HG03175 (cell line): ENCODE results near the gene CALHM4.

Experiments
- ATAC-seq: cut with Tn5 transposase; IDR thresholded peaks from one replicate; pipeline ENCODE4 v1.9.1; 2021; ENCODE audit warnings: mild to moderate bottlenecking, moderate library complexity; ENCODE audit not compliant: unreplicated experiment

The CALHM4 gene

DNA sequence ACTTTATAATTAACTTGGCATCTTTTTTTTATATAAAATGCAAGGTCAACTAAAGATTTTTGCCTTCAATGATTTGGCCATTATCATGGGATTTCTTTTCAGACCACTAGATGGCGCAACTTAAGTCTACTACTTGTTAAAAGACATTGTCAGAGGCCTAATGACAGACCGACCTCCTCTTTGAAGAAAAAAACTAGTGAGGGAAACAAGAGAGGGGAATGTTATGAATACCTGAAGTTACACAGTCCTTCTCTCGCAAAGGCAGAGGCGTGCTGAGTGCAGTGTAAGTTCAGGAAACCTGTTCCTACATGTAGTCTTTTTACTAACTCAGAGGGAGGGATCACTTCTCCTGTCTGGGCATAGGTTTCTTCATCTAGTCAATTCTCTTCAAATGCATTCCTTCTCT is 17.3 kb upstream of the CALHM4 start:
- ATAC-seq, result peak; percentile 59

DNA sequence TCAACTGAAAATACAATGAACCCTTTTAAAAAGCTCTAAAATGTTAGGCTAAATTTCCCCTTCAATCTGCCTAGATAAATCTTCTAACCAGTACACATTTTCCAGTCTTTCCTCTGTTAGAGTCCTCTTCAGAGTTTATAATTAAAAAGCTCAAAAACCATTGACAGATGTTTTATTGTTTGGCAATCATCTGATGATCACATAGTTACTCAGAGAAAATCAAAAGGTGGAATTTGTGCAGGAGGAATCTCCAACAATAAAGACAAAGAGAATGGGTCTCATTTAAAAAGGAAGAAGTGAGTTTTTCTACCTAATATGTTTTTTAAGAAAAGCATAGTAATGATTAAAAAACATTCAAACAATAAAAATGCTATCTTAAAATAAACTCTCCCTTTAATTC is 11.1 kb upstream of the CALHM4 start:
- ATAC-seq, result no peak

DNA sequence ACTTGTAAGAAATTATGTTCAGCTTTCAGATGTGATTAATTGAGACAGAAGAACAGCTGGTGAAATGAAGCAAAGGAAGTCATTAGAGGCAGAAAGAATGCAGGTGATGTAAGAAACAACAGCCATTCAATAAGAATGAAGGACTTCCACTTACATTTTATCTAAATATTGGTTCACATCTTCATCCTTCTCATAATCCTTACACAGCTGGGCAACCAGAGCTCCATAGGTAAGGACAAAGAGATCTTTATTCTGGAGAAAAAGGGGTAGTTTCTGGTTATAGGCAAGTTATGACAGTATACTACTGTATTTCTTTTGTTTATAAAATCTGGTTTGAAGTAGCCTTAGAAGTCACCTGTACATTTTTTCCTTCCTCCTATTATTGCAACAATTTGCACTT is 10.4 kb upstream of the CALHM4 start:
- ATAC-seq, result no peak

DNA sequence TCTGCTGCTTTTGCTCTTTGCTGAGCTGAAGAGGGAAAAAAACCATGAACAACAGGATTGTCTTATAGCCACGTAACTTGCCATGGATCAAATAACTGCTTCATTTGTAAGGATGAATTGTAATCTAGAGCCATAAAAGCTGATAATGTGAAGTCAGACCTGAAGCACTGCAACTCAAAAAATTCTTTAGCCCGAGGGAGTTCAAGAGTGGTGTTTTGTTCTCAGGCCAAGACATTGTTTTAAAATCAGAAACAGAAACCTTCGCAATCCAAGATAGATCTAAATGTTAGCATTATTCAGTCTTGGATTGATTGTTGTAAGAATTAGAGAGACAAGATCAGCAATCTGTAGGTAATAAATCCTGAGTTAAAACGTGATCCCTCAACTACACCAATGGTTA is 7.9 kb upstream of the CALHM4 start, which contains the start of gene TRAPPC3L:
TSS of gene TRAPPC3L (minus strand) at position 34 of the 400 bp plus-strand sequence. CDS start 170 bp downstream, outside the sequence.
- no peak for ATAC-seq

DNA sequence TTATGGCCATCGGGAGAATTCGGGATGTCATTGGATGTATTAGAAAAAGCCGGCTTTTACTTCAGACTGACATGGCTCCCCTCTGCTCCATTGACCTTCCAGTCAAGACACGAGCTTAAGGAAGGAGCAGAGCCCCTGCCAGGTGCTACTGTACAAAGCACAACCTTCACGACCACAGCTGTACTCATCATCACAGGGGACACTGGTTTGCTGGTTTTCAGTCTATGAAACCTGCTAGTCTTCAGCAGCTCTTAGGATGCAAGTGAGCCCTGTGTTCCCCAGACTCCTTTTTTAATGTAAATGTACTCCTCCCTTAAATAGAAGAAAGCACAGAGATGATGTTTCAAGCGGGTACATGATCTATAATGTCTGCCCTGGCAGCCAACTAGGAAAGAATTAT is 6.2 kb upstream of the CALHM4 start:
- no peak for ATAC-seq

DNA sequence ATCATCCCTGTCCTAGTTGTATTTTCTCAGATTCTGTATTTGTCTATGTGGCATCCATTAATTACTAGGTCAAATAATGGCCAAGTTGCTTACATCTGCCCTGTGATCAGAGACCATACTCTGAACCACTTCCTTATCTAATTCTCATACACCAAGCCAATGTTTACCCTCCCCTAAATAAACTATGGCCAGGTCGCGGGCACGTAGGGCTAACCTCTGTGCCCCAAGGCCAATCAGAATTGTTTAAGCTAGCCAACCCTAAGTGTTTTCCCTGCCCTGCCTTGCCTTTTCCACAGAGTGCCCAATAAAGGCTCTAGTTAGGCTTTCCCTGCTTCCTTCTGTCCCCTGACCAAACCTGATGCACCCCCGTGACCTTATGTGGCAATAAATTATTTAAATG is 2.8 kb upstream of the CALHM4 start:
- ATAC-seq, result no peak

DNA sequence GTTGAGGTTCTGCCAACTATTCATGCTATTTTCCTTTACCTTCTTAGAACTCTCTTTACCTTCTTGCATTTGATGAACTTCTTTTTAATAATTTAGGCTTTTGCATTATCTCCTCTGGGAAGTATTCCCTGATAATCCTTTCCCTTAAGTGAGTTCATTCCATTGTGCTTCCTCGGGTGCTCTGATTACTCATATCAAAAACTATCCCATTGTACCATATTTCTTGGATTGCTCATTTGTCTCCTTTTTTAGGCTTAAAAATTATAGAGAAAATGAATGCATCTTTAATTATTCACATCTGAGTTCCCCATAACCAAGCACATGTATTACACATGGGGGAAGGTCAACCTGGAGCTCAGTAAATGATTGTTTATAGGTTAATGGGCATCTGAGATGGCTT is 2.5 kb downstream of the CALHM4 start:
- ATAC-seq, result no peak

DNA sequence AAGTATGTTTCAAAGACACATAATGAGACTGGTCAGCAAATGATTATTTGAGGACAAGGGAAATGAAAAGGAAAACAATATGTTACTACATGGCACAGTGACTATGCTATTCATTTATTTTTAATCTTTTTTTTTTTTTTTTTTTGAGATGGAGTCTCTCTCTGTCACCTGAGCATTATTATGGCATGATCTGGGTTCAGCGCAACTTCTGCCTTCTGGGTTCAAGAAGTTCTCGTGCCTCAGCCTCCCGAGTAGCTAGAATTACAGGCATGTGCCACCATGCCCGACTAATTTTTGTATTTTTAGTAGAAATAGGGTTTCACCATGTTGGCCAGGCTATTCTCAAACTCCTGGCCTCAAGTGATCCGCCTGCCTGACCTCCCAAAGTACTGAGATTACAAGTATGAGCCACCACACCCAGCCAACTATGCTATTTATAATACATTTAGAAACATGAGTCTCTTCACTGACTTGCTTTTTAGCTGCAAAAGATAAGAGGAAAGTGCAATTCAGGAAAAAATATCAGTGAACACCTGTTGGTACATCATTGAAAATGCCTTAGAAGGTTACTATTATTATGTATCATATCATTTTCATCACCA is 3.4 kb downstream of the CALHM4 start:
- no peak for ATAC-seq

DNA sequence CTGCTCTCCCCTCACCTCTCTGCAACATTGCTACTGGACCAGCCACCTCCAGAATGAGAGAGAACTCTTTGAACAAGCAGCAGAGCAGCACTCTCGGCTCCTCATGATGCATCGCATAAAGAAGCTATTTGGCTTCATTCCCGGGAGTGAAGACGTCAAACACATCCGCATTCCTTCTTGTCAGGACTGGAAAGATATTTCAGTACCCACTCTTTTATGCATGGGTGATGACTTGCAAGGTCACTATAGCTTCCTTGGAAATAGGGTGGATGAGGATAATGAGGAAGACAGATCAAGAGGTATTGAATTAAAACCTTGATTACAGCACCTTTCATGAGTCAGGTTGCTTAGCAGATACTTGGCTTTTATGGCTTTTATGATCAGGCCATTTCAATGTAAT is 4.3 kb downstream of the CALHM4 start:
- ATAC-seq, result no peak

DNA sequence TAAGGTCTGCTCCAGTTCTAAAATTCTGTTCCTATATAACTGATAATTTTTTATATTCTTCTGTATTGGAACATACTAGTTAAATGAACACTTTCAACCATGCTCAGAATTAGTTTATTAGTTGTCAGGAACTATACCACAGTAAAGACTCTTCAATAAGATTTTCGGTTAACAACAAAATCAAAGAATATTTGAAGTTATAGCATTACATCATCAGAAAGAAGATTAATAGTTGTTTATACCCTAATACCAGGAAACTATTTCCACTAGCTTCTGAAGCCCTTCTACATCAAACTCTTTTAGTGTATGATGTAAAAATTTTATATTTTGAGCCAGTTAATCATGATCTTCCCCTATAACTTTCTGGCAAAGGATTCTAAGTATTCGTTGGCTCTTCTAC is 6.6 kb downstream of the CALHM4 start:
- no peak for ATAC-seq

DNA sequence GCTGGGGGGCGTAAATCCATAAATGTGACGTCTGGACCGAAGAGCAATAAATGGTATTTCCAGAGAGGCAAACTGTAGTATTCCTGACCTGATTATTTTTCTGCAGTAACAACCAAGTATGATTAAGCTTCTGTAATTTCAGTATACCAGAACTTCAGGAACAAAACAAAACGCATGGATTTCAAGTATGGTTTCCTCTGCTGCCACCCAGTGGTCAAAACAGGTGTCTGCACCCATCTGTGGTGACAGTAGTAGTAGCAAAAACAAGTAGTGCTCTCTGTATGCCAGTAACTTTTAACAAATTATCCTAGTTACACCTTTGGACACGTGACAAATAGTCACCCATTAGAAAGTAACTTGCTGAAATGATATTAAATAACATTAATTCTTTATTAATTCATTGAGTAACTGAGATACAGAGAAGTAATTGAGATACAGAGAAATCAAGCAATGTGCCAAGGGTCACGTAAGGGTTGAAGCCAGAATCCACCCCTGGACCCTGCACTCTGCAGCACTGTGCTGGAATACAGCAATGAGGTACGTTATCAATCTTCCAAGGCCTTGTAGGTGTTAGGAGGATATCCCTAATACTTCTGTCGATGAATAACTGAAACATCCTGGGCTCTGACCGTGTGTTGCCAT is 7.9 kb downstream of the CALHM4 start:
- ATAC-seq, result peak; percentile 80

DNA sequence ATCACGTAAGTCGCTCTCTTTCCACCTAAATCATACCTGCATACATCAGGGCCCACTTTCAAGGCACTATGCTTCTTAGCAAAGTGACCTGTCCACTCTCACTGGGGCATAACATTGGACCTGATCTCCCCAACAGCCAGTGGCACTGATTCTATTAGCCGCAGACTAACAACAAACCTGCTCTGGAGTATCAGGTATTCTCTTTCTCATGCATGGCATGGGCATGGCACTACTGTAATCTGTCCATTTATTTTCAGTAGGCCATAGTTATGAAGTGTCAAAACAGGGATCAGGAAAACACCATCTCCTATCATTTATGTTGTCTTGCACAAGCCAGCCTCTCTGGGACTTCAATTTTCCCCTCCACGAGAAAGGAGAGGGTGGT is 8.5 kb downstream of the CALHM4 start:
- no peak for ATAC-seq

DNA sequence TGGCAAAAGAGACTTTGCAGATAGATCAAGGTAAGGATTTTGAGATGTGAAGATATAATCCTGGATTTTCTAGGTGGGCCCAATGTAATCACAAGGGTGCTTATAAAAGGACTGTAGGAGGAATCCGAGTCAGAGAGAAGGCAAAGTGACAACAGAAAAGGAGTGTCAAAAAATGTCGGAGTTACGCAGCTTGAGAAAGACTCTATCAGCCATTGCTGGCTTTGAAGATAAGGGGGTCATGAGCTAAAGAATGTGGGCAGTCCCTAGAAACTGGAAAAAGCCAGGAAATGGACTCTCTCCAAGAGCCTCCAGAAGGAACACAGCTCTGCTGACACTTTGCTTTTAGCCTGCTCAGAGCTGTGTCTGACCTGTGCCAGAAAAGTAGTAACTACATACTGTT is 9.1 kb downstream of the CALHM4 start:
- ATAC-seq, result no peak

DNA sequence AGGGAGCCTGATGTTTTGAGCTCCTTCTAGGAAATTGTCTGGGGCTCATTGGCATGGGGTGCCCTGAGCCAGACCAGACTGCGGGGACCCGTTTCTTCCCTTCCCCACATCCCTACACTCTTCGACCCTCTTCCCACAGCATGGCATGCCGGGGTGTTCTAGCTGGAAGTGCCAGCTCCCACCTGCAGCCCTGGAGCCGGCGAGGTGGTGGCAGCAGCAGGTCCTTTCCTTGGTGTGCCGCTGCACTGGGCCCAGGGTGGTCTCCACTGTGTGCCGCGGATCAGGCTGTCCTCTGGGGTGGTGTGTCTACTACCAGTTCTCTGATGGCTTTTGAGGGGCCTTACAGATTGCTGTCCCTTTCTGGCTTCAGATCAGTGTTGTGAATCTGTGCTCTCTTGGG is 10.3 kb downstream of the CALHM4 start:
- no peak for ATAC-seq

DNA sequence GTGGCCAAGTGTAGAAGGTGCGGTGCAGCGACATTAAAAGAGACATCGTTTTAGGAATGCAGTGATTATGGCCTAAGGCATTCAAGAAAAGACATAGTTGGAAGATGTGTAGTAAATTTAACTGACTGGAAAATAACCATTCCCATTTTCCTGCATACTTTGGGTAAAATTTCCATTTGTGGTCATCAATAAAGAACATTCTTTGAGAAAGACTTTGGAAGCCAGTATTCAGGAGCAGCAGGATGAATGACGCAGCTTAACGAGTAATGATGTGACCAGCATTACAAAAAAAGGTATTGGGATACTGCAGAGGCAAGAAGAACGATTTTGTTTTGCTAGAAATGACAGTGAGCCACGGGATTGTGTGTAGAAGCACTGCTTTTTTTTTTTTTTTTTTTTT is 10.8 kb downstream of the CALHM4 start:
- ATAC-seq, result no peak

DNA sequence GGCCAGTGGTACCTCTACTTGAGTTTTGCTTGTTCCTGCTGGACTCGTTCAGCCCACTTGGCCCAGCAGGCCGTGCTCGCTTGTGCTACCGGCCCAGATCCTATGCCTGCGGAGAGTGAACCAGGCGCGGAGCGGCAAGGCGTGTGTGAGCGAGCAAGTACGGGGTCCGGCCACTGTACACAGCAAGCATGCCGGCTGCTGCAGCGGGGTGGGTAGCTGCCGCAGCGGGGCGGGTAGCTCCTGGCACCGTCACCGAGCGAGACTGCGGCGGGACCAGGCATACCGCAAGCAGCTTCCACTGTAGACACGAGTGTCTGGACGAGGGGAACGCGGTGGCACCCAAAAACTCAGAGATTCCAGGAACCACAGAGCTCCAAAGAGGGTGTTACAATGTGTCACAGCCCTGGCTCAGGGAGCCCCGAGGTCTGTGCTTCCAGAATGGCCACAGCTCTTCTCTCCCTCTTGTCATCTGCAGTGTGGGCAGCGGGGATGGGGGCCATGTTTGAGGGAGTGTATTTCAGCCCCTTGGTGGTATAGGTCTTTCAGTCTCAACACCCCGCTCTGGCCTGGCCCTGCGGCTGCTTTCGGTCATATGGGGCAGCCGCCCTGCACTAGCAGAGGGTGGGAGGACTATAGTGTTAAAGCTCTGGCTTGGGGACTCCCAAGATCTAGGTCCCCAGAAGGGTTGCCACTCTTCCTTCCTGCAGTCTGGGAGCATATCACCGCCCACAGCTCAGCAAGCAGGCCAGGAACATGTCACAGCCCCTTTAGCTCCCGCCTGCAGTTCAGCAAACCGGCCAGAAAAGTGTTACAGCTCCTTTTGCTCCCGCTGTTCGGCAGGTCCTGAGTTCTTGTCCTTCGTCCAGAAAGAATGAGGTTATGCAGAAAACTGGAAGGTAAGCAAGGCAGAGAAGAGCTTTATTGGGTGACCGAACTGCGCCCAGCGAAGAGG is 11.6 kb downstream of the CALHM4 start:
- ATAC-seq, result no peak

DNA sequence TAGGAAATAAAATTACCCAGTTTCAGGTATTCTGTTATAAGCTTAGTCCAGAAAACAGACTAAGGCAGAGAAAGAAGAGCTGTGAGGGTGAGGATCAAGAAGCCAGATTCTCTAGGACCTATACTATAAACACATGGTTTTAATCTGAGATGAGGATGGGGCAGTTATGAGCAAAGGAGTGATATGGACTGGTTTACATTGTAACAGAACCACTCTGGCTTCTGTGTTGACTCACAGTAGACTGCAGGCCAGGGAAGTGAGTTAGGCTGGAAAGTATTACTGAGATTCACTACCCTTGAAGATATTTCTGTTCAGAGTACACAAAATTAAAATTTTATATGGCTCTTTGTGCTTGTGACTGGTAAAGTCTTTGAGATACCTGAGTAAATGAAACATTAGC is 14.6 kb downstream of the CALHM4 start:
- no peak for ATAC-seq

DNA sequence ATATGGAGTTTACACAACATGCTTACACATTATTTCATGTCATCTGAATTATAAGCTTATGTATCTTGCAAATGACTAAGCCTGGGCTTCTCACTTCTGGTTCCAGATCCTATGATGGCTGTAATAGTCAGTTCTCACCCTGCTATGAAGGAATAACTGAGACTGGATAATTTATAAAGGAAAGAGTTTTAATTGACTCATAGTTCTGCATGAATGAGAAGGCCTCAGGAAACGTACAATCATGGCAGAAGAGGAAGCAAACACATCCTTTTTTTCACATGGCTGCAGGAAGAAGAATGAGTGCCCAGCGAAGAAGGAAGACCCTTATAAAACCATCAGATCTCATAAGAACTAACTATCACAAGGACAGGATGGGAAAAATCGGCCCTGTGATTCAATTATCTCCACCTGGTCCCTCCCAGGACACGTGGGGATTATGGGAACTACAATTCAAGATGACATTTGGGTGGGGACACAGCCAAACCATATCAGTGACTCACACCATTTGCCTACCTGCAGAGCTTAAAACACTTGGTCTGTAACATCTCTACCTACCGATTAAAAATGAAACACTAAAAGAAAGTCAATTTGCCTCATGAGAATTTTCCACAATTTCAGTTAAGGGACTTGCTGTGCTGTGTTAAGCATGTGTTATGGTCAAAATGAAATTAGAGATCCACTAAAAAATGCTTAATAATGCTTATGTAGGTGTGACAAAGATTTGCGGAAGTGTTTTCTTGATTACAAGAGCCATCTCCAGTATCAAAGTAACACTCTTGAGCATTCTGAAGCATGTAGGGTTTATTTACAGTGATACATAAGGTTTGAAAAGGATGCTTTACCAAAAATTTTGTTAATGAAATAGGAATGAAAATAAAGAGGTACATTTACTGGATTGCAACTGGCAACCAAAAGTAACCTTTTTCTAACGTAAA is 15.5 kb downstream of the CALHM4 start:
- no peak for ATAC-seq

DNA sequence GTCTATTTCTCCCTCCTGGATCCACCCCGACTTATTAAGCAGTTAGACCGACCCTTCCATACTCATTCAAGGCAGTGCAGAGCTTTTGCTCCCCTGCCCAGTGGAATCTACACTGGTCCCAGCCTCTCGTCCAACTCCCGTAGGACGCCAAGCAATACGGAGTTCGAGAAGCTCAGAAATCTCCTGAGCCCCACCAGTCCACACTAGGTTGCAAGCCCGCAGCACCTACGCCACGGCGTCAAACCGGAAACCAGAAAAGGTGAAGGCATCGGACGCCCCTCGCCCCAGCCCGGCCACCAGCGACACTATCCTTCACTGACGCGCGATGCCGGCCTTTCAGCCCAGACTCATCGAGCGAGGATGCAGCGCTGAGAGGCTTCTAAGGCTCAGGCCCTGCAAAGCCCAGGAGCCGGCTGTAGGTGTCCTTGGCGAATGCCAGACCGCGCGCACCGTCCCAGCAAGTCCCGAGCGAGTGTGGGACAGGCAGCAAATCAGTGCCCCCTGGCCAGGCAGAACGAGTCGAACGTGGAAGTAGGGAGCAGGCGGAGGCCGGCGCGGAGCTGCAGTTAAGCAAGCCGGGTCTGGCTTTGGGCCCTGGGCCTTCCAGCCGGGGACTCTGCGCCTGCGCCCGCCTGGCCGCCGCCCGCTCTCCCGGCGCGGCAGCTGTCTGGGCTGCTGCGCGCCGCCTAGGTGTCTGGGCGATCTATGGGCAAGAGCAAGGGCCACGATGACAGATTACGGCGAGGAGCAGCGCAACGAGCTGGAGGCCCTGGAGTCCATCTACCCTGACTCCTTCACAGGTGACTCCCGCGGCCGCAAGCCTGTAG is 17.5 kb downstream of the CALHM4 start, which contains the start of gene RWDD1:
TSS of gene RWDD1 (plus strand) at position 649 of the 827 bp plus-strand sequence. CDS start at position 728, 79 bp downstream.
- peak; percentile 95 for ATAC-seq

DNA sequence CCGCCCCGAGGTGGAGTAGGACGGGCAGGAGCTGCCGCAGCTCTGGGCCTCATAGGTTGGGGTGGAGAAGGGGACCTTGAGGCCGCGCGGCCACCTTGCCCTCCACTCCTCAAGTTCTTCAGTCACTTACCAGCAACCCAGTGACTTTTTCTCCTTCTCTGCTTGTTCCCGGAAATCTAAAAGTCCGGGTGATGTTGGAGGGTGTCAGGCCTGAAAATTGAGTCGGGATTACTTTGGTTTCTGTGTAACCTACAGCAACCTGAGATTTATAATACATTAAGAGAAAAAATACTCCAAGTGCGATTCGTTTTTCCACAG is 18.1 kb downstream of the CALHM4 start:
- no peak for ATAC-seq
